ENCODE measurements around the gene KIRREL3.

The KIRREL3 gene

DNA sequence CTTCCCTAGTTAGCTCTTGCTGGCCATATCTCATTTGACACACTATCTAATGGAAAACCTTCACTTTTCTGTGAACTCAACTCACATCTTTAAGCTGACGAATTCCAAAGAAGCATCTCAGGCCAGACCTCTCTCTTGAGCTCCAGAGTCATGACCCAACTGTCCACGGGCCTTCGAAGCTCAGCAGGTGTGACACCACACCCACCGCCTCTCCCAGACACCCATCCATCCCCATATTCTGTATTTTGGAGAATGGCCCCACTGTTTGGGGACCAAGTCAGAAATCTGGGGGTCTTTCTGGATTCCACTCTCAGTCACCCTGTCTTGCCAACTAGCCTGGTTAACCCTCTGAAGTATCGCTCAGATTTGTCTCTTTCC lies 519.3 kb downstream of the KIRREL3 start:
- no peak for TF ChIP-seq GATA3 (IDR thresholded peaks at IDR 0.05; ENCODE audit: low read depth, low read length)
- TF ChIP-seq GATA2 (IDR thresholded peaks at IDR 0.05; ENCODE audit: low read depth, low read length), result no peak

DNA sequence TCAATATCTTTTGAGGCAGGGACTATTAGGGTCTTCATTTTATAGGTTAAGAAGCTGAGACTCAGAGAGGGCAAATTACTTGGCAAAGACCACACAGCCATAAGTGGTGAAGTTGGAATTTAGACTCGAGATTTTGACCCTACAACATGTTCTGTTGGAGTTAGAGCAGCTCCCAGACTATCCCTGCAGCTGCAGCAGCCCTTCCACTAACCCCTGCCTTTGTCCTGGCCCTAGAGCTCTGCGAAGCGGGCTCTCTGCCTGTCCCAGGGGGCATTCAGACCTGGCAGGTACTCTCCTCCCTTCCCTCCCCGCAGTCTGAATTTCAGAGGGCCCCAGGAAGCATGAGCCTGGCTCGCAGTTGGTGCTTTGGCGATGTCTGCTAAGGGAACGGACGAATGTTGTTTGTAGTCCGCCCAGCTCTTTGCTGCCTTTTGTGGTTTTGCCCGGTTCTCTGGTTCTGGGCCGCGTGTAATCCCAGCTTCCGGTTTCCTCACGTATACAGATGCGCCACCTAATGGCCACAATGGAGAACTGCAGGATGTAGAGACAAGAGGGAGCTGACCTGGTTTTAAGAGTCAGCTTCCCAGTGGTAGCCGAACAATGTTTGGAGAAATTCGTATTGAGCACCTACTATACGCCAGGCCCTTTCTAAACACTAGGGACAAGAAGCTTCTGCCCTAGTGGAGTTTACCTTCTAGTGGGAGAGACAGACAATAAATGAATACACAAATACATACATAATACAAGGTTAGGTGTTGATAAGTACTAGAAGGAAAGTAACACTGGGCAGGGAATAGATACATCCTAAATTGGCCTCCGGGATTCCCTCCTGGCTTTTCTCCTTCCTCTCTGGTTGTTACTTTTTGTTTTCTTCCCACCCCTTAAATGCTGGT lies 519.9 kb downstream of the KIRREL3 start:
- TF ChIP-seq GATA3 (IDR thresholded peaks at IDR 0.05; ENCODE audit: low read depth, low read length) (no peak), GATA2 (IDR thresholded peaks at IDR 0.05; ENCODE audit: low read depth, low read length) (no peak)

DNA sequence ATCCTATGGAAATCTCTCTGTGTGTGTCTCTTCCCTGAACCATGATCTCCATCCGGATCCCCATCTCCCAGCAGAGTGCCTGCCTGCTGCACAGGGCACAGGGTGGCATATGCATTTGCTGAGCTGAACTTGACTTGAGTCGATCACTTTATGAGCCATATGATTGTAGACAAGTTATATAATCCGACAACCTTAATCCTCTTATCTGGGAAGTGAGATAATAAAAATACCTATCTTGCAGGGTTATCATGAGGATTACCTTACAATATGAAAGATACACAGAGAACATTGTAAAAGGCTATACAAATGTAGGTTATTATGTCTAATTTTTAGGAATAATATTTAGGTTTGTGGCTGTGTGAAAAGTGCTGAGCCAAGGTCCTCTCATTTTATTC lies 520.6 kb downstream of the KIRREL3 start:
- TF ChIP-seq GATA2 (IDR thresholded peaks at IDR 0.05; ENCODE audit: low read depth, low read length), result no peak
- TF ChIP-seq GATA3 (IDR thresholded peaks at IDR 0.05; ENCODE audit: low read depth, low read length), result no peak

DNA sequence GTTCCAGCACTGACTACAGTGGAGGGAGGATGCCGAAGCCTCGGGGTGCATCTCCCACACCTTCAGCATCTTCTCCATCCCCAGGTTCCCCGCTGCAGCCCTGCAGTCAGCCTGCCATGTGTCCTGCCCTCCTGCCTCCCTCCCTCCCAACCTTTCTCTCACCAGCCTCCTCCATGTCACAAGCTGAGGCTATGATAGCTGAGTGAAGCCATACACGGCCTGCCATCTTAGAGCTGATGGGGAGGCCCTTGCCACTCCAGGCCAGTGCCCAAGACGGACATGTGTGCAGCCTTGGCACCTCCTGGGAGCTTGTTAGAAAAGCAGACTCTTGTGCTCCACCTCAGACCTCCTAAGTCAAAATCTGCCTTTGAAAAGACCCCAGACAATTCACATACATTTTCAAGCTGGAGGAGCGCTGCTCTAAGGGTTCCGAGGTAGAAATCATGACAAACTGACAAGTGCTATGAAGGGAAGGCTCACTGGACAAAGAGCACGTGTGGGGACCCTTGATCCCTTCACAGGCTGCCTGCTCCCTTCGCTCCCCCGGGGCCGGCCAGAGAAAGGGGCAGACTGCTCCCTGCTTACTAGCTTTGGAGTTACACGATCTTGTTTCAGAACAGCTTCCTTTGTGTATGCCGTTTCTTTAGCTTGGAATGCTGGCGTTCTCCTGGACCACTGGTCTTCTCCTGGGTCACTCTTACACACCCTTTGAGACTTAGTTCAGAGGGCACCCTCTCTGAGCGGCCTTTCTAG lies 521.2 kb downstream of the KIRREL3 start:
- TF ChIP-seq GATA2 (IDR thresholded peaks at IDR 0.05; ENCODE audit: low read depth, low read length), result no peak
- no peak for TF ChIP-seq GATA3 (IDR thresholded peaks at IDR 0.05; ENCODE audit: low read depth, low read length)

DNA sequence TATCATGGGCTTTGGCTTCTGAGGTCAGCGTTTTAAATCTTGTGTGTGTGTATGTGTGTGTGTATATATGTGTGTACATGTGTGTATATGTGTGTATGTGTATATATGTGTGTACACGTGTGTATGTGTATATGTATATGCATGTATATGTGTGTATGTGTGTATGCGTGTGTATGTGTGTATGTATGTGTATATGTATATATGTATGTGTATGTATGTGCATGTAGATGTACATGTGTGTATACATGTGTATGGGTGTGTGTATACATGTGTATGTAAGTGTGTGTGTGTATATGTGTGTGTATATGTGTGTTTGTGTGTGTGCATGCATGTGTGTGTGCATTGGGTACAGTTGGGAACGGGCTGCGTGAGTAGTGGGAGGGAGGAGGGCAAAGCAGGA lies 522.1 kb downstream of the KIRREL3 start:
- TF ChIP-seq GATA2 (IDR thresholded peaks at IDR 0.05; ENCODE audit: low read depth, low read length), result no peak

DNA sequence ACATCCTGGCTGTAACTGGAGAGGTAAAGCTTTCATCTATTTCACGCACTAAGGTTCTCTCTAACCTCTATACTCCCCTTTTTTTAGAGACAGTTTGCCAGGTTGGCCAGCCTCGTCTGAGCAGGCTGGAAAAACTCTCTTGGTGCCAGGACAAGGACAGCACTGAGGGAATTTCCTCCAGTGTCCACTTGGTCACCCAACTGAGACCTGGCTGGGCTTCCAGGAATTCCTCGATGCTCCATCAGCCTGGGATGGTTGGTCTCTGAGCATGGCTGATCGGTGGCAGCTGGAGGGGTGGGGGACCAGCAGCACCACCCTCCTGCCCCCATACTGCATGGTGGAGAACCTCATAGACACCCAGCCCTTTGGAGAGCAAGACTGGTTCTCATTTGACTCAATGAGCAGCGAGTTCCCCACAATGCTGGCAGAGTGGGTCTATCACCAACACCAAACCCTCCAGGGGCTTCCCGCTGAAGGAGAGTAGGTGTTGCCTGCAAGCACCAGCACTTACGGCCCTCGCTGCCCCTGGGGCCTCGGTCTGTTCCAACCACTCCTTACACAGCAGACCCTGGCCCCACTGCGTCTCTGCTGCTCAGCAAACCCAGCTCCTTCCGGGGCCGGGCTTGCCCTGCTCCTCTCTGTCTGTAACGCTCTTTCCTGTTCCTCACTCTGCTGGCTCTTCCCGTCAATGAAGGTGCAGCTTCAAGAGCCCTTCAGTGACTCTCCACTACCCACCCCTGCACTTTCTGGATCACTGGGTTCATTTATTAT lies 522.9 kb downstream of the KIRREL3 start:
- TF ChIP-seq GATA2 (IDR thresholded peaks at IDR 0.05; ENCODE audit: low read depth, low read length), result no peak
- TF ChIP-seq GATA3 (IDR thresholded peaks at IDR 0.05; ENCODE audit: low read depth, low read length), result no peak

DNA sequence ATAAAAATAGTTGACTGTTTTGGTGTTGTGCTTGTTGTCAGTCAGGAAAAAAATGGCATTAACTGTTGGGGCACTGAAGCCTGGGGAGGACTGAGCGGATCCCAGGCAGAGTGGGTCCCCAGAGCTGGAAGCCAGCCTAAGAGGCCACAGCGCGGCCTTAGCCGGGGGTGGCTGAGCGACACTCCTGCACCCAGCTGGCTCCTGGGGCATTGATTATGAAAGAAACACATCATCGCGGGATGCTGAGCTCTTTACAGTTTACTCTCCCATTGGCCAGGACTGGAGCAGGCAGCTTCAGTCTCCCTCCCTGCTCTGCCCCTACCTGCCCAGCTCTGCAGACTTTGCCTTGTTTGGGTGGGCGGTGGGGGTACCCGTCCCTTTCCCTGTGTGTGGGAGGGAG lies 523.6 kb downstream of the KIRREL3 start:
- no peak for TF ChIP-seq GATA2 (IDR thresholded peaks at IDR 0.05; ENCODE audit: low read depth, low read length)
- TF ChIP-seq GATA3 (IDR thresholded peaks at IDR 0.05; ENCODE audit: low read depth, low read length), result no peak

DNA sequence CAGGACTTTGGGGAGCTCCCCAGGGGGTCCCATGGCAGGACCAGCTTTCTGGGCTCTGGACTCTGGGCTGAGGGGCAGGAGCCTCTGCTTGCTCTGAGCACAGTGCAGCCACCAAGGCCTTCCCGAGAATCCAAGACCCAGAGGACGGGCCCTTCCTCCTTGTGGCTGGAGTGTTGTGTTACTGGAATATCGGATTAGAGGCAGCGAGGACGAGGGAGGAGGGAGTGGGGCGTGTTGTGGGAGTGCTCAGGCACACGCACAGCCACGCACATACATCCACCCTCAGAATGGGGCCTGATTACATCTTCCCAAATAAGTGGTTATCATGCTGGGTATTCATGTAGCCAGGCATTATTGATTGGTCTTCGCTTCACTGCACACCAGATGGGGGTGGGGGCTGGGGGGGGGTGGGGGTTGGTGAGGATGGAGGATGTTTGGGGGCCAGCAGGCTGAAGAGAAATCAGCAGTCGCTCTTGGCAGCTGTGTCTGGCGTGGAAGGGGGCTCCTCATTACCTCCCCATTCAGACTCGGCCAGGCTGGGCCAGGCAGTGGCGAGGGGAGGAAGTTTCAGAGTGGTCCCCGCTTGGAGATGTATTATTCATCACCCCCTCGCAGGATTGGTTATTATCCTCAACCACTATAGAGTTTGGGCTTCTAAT lies 524.2 kb downstream of the KIRREL3 start:
- TF ChIP-seq GATA3 (IDR thresholded peaks at IDR 0.05; ENCODE audit: low read depth, low read length) (no peak), GATA2 (IDR thresholded peaks at IDR 0.05; ENCODE audit: low read depth, low read length) (no peak)

DNA sequence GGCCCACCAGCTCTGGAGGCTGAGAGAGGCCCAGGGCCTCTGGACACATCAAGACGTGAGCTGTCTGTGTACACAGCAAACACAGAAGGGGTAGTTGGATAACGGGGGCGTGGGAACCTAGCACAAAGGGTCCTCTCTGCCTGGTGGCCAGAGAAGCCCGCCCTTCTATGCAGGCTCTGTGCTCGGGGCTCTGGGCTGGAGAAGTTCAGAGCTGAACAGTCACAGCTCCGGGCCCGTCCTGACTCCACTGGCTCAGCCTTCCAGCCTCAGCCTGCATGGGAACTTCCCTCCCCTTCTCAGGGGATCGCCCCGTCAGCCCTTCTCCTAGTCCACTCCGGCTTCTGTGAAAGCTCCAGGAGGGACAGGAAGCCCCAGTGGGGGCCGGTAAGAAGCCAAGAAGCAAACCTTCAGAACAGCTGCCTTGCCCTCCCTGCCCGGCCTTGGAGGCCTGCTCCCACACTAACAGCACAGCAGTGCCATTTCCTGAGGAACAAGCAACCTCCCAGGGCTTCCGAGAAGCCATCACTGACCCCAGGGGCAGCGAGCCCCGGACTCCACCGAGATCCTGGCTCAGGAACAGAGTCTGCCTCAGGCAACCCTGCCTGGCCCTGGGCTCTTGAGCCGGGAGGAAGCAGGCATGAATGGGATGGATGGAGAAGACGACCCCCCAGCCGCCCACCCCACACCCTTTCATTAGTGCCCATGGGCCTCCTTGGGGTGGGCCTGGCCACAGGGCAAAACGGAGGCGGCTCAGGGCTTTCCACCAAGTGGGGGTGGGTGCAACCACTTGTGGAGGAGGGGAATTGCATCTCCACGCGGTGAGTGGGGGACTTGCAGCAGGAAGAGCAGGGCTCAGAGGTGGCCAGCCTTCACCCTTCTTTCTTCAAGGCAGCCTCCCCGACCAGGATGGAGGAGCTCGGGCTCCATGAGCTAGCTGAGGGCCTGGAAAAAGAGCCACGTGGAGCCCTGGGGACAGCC lies 525.3 kb downstream of the KIRREL3 start:
- TF ChIP-seq GATA3 (IDR thresholded peaks at IDR 0.05; ENCODE audit: low read depth, low read length) (no peak), GATA2 (IDR thresholded peaks at IDR 0.05; ENCODE audit: low read depth, low read length) (no peak)

DNA sequence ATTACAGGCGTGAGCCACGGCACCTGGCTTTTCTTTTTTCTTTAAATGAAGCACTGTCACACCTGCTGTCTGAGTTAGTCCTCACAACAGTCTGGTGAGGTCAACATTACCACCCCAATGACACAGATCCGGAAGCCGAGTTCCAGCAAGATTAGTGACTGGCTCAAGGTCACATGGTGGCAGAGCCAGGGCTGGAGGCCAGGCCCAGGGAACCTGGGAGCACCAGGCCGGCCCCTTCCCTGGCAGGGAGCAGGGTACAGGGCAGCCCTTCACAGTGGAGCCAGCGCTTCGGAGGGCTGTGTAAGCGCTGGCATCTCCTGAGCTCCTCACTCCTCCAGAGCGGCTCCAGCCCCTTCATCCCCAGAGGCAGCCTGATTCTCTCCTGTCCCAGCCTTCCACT lies 526.4 kb downstream of the KIRREL3 start:
- TF ChIP-seq GATA2 (IDR thresholded peaks at IDR 0.05; ENCODE audit: low read depth, low read length), result no peak
- TF ChIP-seq GATA3 (IDR thresholded peaks at IDR 0.05; ENCODE audit: low read depth, low read length), result no peak

DNA sequence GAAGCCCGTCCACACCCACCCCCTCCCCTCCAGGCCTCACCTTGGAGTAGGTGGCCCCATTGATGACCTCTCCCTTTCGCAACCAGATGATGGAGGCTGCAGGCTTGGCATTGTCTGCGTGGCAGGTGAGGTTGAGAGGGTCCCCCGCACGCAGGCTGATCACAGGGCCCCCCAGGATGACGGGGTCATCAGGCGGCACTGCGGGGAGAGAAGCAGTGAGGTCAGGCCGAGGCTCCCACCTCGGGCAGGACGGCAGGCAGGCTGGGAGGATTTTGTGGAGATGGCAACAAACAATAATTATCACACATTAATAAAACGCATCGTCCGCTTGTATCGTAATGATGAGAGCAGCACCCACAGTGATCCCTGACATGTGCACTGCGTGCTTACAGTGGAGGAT lies 527.3 kb downstream of the KIRREL3 start:
- no peak for TF ChIP-seq GATA3 (IDR thresholded peaks at IDR 0.05; ENCODE audit: low read depth, low read length)
- TF ChIP-seq GATA2 (IDR thresholded peaks at IDR 0.05; ENCODE audit: low read depth, low read length), result no peak

DNA sequence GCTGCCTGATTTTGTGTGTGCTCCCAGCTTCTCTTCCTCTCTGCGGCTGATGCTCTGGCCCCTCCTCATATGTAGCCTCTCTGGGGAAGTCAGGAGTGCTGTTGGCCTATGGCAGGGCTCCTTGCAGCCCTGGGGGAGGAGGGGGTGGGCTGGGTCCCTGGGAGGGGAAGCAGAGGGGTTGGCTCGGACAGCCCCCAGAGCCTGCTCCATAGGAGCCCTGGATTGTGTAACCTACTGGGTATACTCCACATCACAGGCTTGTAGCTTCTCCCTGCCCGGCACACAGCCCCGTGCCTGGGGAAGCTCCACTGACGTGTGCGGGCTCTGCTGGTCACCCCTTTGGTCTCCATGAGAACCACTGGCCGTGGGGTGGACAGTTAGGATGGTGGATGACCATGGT lies 531.3 kb downstream of the KIRREL3 start:
- no peak for TF ChIP-seq GATA3 (IDR thresholded peaks at IDR 0.05; ENCODE audit: low read depth, low read length)
- no peak for TF ChIP-seq GATA2 (IDR thresholded peaks at IDR 0.05; ENCODE audit: low read depth, low read length)

DNA sequence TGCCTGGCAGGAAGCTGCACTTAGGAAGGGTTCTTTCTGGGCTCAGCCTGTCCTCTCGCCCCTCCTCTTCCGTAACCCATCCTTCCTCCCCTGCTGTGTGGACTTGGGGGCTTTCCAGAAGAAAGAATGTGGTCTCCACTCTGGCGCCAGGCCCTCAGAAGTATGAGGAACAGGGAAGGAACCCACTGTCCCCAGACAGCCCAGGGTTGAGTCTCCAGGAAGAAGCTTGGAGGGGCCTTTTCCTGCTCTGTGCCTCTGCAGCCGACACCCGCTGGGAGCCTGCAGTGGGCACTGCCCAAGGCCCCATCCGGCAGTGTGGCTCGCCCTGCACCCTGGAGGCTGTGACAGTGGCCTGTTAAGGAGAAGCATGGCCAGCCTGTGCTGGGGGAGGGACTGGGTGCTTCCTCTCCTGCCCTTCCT lies 532.5 kb downstream of the KIRREL3 start:
- TF ChIP-seq GATA2 (IDR thresholded peaks at IDR 0.05; ENCODE audit: low read depth, low read length), result no peak
- no peak for TF ChIP-seq GATA3 (IDR thresholded peaks at IDR 0.05; ENCODE audit: low read depth, low read length)
